C4-2B (cell line): ENCODE results near the gene PTPN21.

Experiments
- ZFX ChIP-seq: fragments of 450-650 bp; IDR thresholded peaks from 2 replicates; pipeline ENCODE4 v1.6.1; 2017
- TF ChIP-seq, protein P1 (sequence below): fragments of 450-650 bp; conservative IDR thresholded peaks from 2 replicates; pipeline ENCODE4 v1.5.1; 2017; ENCODE audit warnings: mild to moderate bottlenecking

DNA sequence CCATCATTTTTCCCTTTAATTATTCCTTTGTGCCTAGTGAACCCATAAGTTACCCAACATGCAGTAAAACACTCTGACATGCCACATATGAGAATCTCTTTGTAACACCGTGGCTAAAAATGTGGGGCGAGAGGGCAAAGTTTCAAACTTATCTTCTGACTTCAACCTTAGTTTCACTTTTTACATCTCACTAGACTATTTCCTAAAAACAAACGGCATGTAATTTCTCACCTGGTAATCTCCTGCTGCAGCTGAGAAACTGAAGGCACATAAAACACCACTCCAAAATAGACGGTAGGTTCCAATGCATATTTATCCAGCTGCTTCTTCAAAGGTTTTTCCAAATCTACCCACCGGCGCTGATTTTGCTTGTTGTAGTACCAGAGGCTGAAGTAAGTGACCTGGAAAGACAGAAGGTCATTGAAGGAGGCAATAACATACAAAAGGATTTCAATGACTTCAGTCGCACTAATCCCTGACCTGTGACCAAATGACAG, 37.9 kb downstream of the PTPN21 start:
- TF ChIP-seq, protein P1, sequence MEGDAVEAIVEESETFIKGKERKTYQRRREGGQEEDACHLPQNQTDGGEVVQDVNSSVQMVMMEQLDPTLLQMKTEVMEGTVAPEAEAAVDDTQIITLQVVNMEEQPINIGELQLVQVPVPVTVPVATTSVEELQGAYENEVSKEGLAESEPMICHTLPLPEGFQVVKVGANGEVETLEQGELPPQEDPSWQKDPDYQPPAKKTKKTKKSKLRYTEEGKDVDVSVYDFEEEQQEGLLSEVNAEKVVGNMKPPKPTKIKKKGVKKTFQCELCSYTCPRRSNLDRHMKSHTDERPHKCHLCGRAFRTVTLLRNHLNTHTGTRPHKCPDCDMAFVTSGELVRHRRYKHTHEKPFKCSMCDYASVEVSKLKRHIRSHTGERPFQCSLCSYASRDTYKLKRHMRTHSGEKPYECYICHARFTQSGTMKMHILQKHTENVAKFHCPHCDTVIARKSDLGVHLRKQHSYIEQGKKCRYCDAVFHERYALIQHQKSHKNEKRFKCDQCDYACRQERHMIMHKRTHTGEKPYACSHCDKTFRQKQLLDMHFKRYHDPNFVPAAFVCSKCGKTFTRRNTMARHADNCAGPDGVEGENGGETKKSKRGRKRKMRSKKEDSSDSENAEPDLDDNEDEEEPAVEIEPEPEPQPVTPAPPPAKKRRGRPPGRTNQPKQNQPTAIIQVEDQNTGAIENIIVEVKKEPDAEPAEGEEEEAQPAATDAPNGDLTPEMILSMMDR = no peak
- TF ChIP-seq ZFX = no peak
